NCI-H1417 treated with DMSO at 0.1 percent for 48 hours (cell line): ENCODE data around the gene COQ10A.
"Not testable (repeated sequence)": the region's sequence is repeated elsewhere in the genome, so short reads cannot be mapped to it uniquely, and the experiment has no call there.

Source experiments
- DNase-seq: peaks from one replicate; lab custom pipeline; 2025; lab: John Stamatoyannopoulos, UW

COQ10A gene

GRCh38 chr12:56280849-56281248 lies 14.1 kb downstream of the COQ10A start:
- DNase-seq = no peak

GRCh38 chr12:56282030-56282429 lies 15.3 kb downstream of the COQ10A start:
- no peak for DNase-seq

- no peak for DNase-seq
Measured at GRCh38 chr12:56282579-56282978, 15.8 kb downstream of the COQ10A start.

- not testable (repeated sequence) for DNase-seq
Measured at GRCh38 chr12:56284263-56284662, 17.5 kb downstream of the COQ10A start.

GRCh38 chr12:56286044-56286830 lies 19.5 kb downstream of the COQ10A start:
- DNase-seq = no peak

GRCh38 chr12:56288705-56289387 lies 22.1 kb downstream of the COQ10A start:
- DNase-seq = no peak

- DNase-seq = no peak
Measured at GRCh38 chr12:56293795-56294194, 27.1 kb downstream of the COQ10A start.

- DNase-seq = no peak
Measured at GRCh38 chr12:56296295-56296694, 29.6 kb downstream of the COQ10A start.

GRCh38 chr12:56297400-56297799 lies 30.7 kb downstream of the COQ10A start:
- DNase-seq = no peak

GRCh38 chr12:56298828-56299227 lies 32.1 kb downstream of the COQ10A start:
- DNase-seq = no peak

- DNase-seq = no peak
Measured at GRCh38 chr12:56299308-56299852, 32.6 kb downstream of the COQ10A start.

GRCh38 chr12:56299853-56300643 lies 33.3 kb downstream of the COQ10A start, which contains the start of gene CS:
TSS of gene CS (minus strand) at chr12:56300330. CDS start at chr12:56300201, 129 bp downstream.
- DNase-seq = peak; percentile 99

- DNase-seq = no peak
Measured at GRCh38 chr12:56300644-56301464, 34.1 kb downstream of the COQ10A start.

GRCh38 chr12:56304276-56304675 lies 37.5 kb downstream of the COQ10A start:
- DNase-seq = no peak

GRCh38 chr12:56304872-56305590 lies 38.3 kb downstream of the COQ10A start:
- no peak for DNase-seq

- no peak for DNase-seq
Measured at GRCh38 chr12:56307221-56307965, 40.7 kb downstream of the COQ10A start.

- no peak for DNase-seq
Measured at GRCh38 chr12:56308714-56309113, 42.0 kb downstream of the COQ10A start.

- DNase-seq = no peak
Measured at GRCh38 chr12:56311003-56311402, 44.3 kb downstream of the COQ10A start.

GRCh38 chr12:56315249-56315621 lies 48.5 kb downstream of the COQ10A start:
- no peak for DNase-seq
